ENCODE results near the gene NSMCE1. TPM values are rescaled to one million over a fixed set of nuclear protein-coding genes. Genes with fewer than 3 reads are reported as not detected.

Gene NSMCE1
- total and polyA plus RNA-seq, 4 experiments from 2014 or later, result 66.6 to 202 (median 106) TPM

GRCh38 chr16:27224271-27224737 is 44.3 kb downstream of the NSMCE1 start:
- no peak overlapping the region for H3K27ac ChIP-seq (ENCODE audit: low read depth, low read length)
- no peak for DNase-seq
- H3K27me3 ChIP-seq (ENCODE audit: insufficient read depth, low read length), result no peaks in the 10 kb centered on the region
- H3K4me3 Mint-ChIP-seq, result no peak overlapping the region
- peaks cover 5 to 24% of the 10 kb centered on the region in 2 donors for H3K36me3 Mint-ChIP-seq
- H3K4me3 ChIP-seq (ENCODE audit: low read length in 2 of 2), result no peak overlapping the region
- no peaks in the 10 kb centered on the region for H3K27me3 Mint-ChIP-seq
- ChIA-PET POLR2A (ENCODE audit: partially characterized antibody) (interaction anchor here (1.0 to 6.4 kb wide), 5 partner anchors 11 to 236 kb away, joined by 5 to 47 read pairs (median 8); partner anchors contain the start of gene KDM8), CTCF (ENCODE audit: partially characterized antibody) (interaction anchor here (1.3 to 7.2 kb wide), 4 partner anchors 13 to 143 kb away, joined by 3 to 28 read pairs (median 6); no protein-coding TSS in a partner anchor)
- intact Hi-C loops (cut with micrococcal nuclease), result no loop called here
- no peaks in the 10 kb centered on the region for H3K9me3 Mint-ChIP-seq
- H3K4me1 Mint-ChIP-seq, result peaks cover 8 to 30% (median 18%) of the 10 kb centered on the region in 4 donors
- peaks cover 11% of the 10 kb centered on the region for H3K36me3 ChIP-seq (ENCODE audit: insufficient read depth, low read length)
- peak overlapping the region in 6 of 7 donors; percentile 8 to 86 (median 60) for H3K27ac Mint-ChIP-seq
- no peaks in the 10 kb centered on the region for H3K9me3 ChIP-seq (ENCODE audit: control insufficient read depth in 1 of 2, low read length in 2 of 2)
- H3K4me1 ChIP-seq (ENCODE audit: insufficient read depth, low read length), result peaks cover 7% of the 10 kb centered on the region

- no peaks in the 10 kb centered on the region for H3K9me3 ChIP-seq (ENCODE audit: control insufficient read depth in 1 of 2, low read length in 2 of 2)
- H3K4me1 ChIP-seq (ENCODE audit: insufficient read depth, low read length), result peaks cover under 1% of the 10 kb centered on the region
- no peak for DNase-seq
- no peaks in the 10 kb centered on the region for H3K27me3 Mint-ChIP-seq
- H3K4me1 Mint-ChIP-seq, result peaks cover 7 to 24% (median 14%) of the 10 kb centered on the region in 4 donors
- peaks cover 11% of the 10 kb centered on the region for H3K36me3 ChIP-seq (ENCODE audit: insufficient read depth, low read length)
- peaks cover 5 to 25% of the 10 kb centered on the region in 2 donors for H3K36me3 Mint-ChIP-seq
- no peaks in the 10 kb centered on the region for H3K9me3 Mint-ChIP-seq
- H3K4me3 ChIP-seq (ENCODE audit: low read length in 2 of 2), result no peak overlapping the region
- CTCF ChIA-PET (ENCODE audit: partially characterized antibody), result interaction anchor here (2.8 to 7.2 kb wide), 3 partner anchors 11 to 144 kb away, joined by 17 to 28 read pairs (median 17); no protein-coding TSS in a partner anchor
- H3K27me3 ChIP-seq (ENCODE audit: insufficient read depth, low read length), result no peaks in the 10 kb centered on the region
- H3K4me3 Mint-ChIP-seq, result no peak overlapping the region
- intact Hi-C loops (cut with micrococcal nuclease), result no loop called here
- H3K27ac ChIP-seq (ENCODE audit: low read depth, low read length), result no peak overlapping the region
- POLR2A ChIA-PET (ENCODE audit: partially characterized antibody), result interaction anchor here (0.6 to 6.4 kb wide), 3 partner anchors 11 to 27 kb away, joined by 3 to 47 read pairs (median 23); partner anchors contain the start of gene KDM8
- peak overlapping the region in 4 of 7 donors; percentile 57 to 86 (median 72) for H3K27ac Mint-ChIP-seq
Measured at GRCh38 chr16:27223701-27224100, 44.9 kb downstream of the NSMCE1 start.

GRCh38 chr16:27223226-27223610 is 45.4 kb downstream of the NSMCE1 start:
- peak overlapping the region in 1 of 7 donors; percentile 70 for H3K27ac Mint-ChIP-seq
- ChIA-PET CTCF (ENCODE audit: partially characterized antibody) (interaction anchor here (2.4 to 7.2 kb wide), 4 partner anchors 8 to 144 kb away, joined by 9 to 28 read pairs (median 17); no protein-coding TSS in a partner anchor), POLR2A (ENCODE audit: partially characterized antibody) (interaction anchor here (0.6 to 6.4 kb wide), 4 partner anchors 12 to 44 kb away, joined by 3 to 47 read pairs (median 14); partner anchors contain the start of gene KDM8)
- no peaks in the 10 kb centered on the region for H3K27me3 Mint-ChIP-seq
- H3K4me1 Mint-ChIP-seq, result peaks cover 7 to 23% (median 14%) of the 10 kb centered on the region in 4 donors
- no peak overlapping the region for H3K4me3 Mint-ChIP-seq
- Histone ChIP-seq H3K9me3 (ENCODE audit: control insufficient read depth in 1 of 2, low read length in 2 of 2) (no peaks in the 10 kb centered on the region), H3K4me1 (ENCODE audit: insufficient read depth, low read length) (no peaks in the 10 kb centered on the region), H3K36me3 (ENCODE audit: insufficient read depth, low read length) (peaks cover 11% of the 10 kb centered on the region), H3K4me3 (ENCODE audit: low read length in 2 of 2) (no peak overlapping the region), H3K27me3 (ENCODE audit: insufficient read depth, low read length) (no peaks in the 10 kb centered on the region), H3K27ac (ENCODE audit: low read depth, low read length) (no peak overlapping the region)
- no peaks in the 10 kb centered on the region for H3K9me3 Mint-ChIP-seq
- intact Hi-C loops (cut with micrococcal nuclease), result no loop called here
- H3K36me3 Mint-ChIP-seq, result peaks cover 5 to 27% of the 10 kb centered on the region in 2 donors
- no peak for DNase-seq

GRCh38 chr16:27222249-27223225 is 46.0 kb downstream of the NSMCE1 start:
- Histone ChIP-seq H3K36me3 (ENCODE audit: insufficient read depth, low read length) (peaks cover 11% of the 10 kb centered on the region), H3K9me3 (ENCODE audit: control insufficient read depth in 1 of 2, low read length in 2 of 2) (no peaks in the 10 kb centered on the region), H3K4me1 (ENCODE audit: insufficient read depth, low read length) (no peaks in the 10 kb centered on the region), H3K27me3 (ENCODE audit: insufficient read depth, low read length) (no peaks in the 10 kb centered on the region), H3K4me3 (ENCODE audit: low read length in 2 of 2) (no peak overlapping the region), H3K27ac (ENCODE audit: low read depth, low read length) (no peak overlapping the region)
- DNase-seq, result no peak
- peaks cover 5 to 28% of the 10 kb centered on the region in 2 donors for H3K36me3 Mint-ChIP-seq
- intact Hi-C loops (cut with micrococcal nuclease), result no loop called here
- no peaks in the 10 kb centered on the region for H3K27me3 Mint-ChIP-seq
- peak overlapping the region in 6 of 7 donors; percentile 22 to 75 (median 48) for H3K27ac Mint-ChIP-seq
- H3K4me3 Mint-ChIP-seq, result no peak overlapping the region
- ChIA-PET CTCF (ENCODE audit: partially characterized antibody) (interaction anchor here (1.0 to 7.2 kb wide), 8 partner anchors 9 to 234 kb away, joined by 3 to 28 read pairs (median 6); no protein-coding TSS in a partner anchor), POLR2A (ENCODE audit: partially characterized antibody) (interaction anchor here (0.6 to 6.4 kb wide), 9 partner anchors 8 to 184 kb away, joined by 3 to 47 read pairs (median 4); partner anchors contain the start of gene KDM8)
- peaks cover 7 to 23% (median 14%) of the 10 kb centered on the region in 4 donors for H3K4me1 Mint-ChIP-seq
- no peaks in the 10 kb centered on the region for H3K9me3 Mint-ChIP-seq

GRCh38 chr16:27221576-27222248 is 46.9 kb downstream of the NSMCE1 start:
- Histone ChIP-seq H3K4me1 (ENCODE audit: insufficient read depth, low read length) (no peaks in the 10 kb centered on the region), H3K4me3 (ENCODE audit: low read length in 2 of 2) (no peak overlapping the region), H3K36me3 (ENCODE audit: insufficient read depth, low read length) (peaks cover 11% of the 10 kb centered on the region), H3K27me3 (ENCODE audit: insufficient read depth, low read length) (no peaks in the 10 kb centered on the region), H3K9me3 (ENCODE audit: control insufficient read depth in 1 of 2, low read length in 2 of 2) (no peaks in the 10 kb centered on the region), H3K27ac (ENCODE audit: low read depth, low read length) (no peak overlapping the region)
- Mint-ChIP-seq H3K4me3 (no peak overlapping the region), H3K27me3 (no peaks in the 10 kb centered on the region), H3K27ac (peak overlapping the region in 5 of 7 donors; percentile 30 to 75 (median 64)), H3K4me1 (peaks cover 5 to 17% (median 9%) of the 10 kb centered on the region in 4 donors), H3K36me3 (peaks cover 5 to 32% of the 10 kb centered on the region in 2 donors), H3K9me3 (no peaks in the 10 kb centered on the region)
- no peak for DNase-seq
- ChIA-PET POLR2A (ENCODE audit: partially characterized antibody) (interaction anchor here (0.6 to 6.4 kb wide), 7 partner anchors 8 to 185 kb away, joined by 3 to 47 read pairs (median 5); partner anchors contain the start of gene KDM8), CTCF (ENCODE audit: partially characterized antibody) (interaction anchor here (1.0 to 7.2 kb wide), 9 partner anchors 9 to 235 kb away, joined by 3 to 28 read pairs (median 4); no protein-coding TSS in a partner anchor)
- intact Hi-C loops (cut with micrococcal nuclease), result no loop called here

- H3K27me3 ChIP-seq (ENCODE audit: insufficient read depth, low read length), result no peaks in the 10 kb centered on the region
- H3K4me1 ChIP-seq (ENCODE audit: insufficient read depth, low read length), result no peaks in the 10 kb centered on the region
- Mint-ChIP-seq H3K4me1 (peaks cover 2 to 10% (median 5%) of the 10 kb centered on the region in 4 donors), H3K27me3 (no peaks in the 10 kb centered on the region), H3K9me3 (peaks cover 0 to 1% (median 0%) of the 10 kb centered on the region in 8 donors), H3K36me3 (peaks cover 2 to 31% of the 10 kb centered on the region in 2 donors), H3K27ac (peak overlapping the region in 4 of 7 donors; percentile 37 to 64 (median 50)), H3K4me3 (no peak overlapping the region)
- ChIA-PET CTCF (ENCODE audit: partially characterized antibody) (interaction anchor here (1.7 to 7.2 kb wide), 5 partner anchors 10 to 146 kb away, joined by 4 to 28 read pairs (median 17); no protein-coding TSS in a partner anchor), POLR2A (ENCODE audit: partially characterized antibody) (interaction anchor here (1.1 to 6.4 kb wide), 5 partner anchors 9 to 25 kb away, joined by 3 to 47 read pairs (median 7); partner anchors contain the start of gene KDM8)
- H3K4me3 ChIP-seq (ENCODE audit: low read length in 2 of 2), result no peak overlapping the region
- intact Hi-C loops (cut with micrococcal nuclease), result no loop called here
- peaks cover 10% of the 10 kb centered on the region for H3K36me3 ChIP-seq (ENCODE audit: insufficient read depth, low read length)
- no peak overlapping the region for H3K27ac ChIP-seq (ENCODE audit: low read depth, low read length)
- no peak for DNase-seq
- H3K9me3 ChIP-seq (ENCODE audit: control insufficient read depth in 1 of 2, low read length in 2 of 2), result no peaks in the 10 kb centered on the region
Measured at GRCh38 chr16:27220991-27221390, 47.6 kb downstream of the NSMCE1 start.

Measured in CD4-positive, alpha-beta memory T cell (primary cell).